H1 (cell line): ENCODE data around the gene SLAMF1. TPM values are rescaled to one million over a fixed set of nuclear protein-coding genes. Genes with fewer than 3 reads are reported as not detected.

Experiments used
- CTCF ChIA-PET: fragments of 300-600 bp; sonication (Branson Sonifier 250); formaldehyde crosslinking; loops from one replicate; lab custom pipeline; 2021; ENCODE audit not compliant: partially characterized antibody; lab: Charles Lee
- POLR2A ChIA-PET: fragments of 300-600 bp; sonication (Branson Sonifier 250); formaldehyde crosslinking; loops from one replicate; lab custom pipeline; 2021; ENCODE audit warnings: inconsistent platforms; ENCODE audit not compliant: partially characterized antibody; lab: Charles Lee
- DNase-seq, 2 experiments: peaks; one replicate each; pipeline versions ENCODE4 v3.0.0 to v3.0.0-alpha.2; 2010 to 2022; ENCODE audit warnings: low spot score in 2 of 2, low read depth in 1 of 2, mixed read lengths in 1 of 2
- FAIRE-seq: peaks from 2 replicates; lab custom pipeline; 2011; peaks lifted over from hg19 to GRCh38; lab: Jason Lieb, UNC
- H2AFZ ChIP-seq: 2 replicates; pipeline ENCODE4 v1.8.1; 2012; ENCODE audit warnings: low read length, inconsistent platforms
- H2AK5ac ChIP-seq: 2 replicates; pipeline ENCODE4 v1.6.1; 2013; ENCODE audit warnings: low read depth, low read length
- H2BK120ac ChIP-seq: replicated peaks from 2 replicates; pipeline ENCODE3; 2013; ENCODE audit warnings: low read depth, low read length, inconsistent platforms
- H2BK12ac ChIP-seq: 2 replicates; pipeline ENCODE4 v1.6.1; 2013; ENCODE audit warnings: low read depth, low read length
- H2BK15ac ChIP-seq: 2 replicates; pipeline ENCODE4 v1.6.1; 2013; ENCODE audit warnings: low read length
- H2BK20ac ChIP-seq: 2 replicates; pipeline ENCODE4 v1.6.1; 2013; ENCODE audit warnings: low read length
- H2BK5ac ChIP-seq: 2 replicates; pipeline ENCODE4 v1.6.1; 2013; ENCODE audit warnings: low read depth, low read length
- H3K14ac ChIP-seq: 2 replicates; pipeline ENCODE4 v1.6.1; 2013; ENCODE audit warnings: inconsistent platforms; ENCODE audit not compliant: insufficient read length
- H3K18ac ChIP-seq: 2 replicates; pipeline ENCODE4 v1.6.1; 2013; ENCODE audit warnings: low read length; ENCODE audit errors: extremely low read depth
- H3K23ac ChIP-seq: 2 replicates; pipeline ENCODE4 v1.6.1; 2013; ENCODE audit warnings: inconsistent platforms; ENCODE audit not compliant: insufficient read length
- H3K23me2 ChIP-seq: 2 replicates; pipeline ENCODE4 v1.6.1; 2013; ENCODE audit warnings: low read depth, low read length
- H3K27ac ChIP-seq: 2 replicates; pipeline ENCODE4 v1.6.1; 2011; ENCODE audit warnings: low read depth, low read length, inconsistent platforms
- H3K27me3 ChIP-seq, 4 experiments: replicated peaks in 1 of 4; 1 replicate in 1 of 4; 2 replicates in 3 of 4; pipeline versions ENCODE4 v1.6.1 to v1.8.1; 2011 to 2013; ENCODE audit warnings: low read length in 3 of 4, mild to moderate bottlenecking in 3 of 4, inconsistent platforms in 2 of 4, mixed read lengths in 2 of 4, moderate library complexity in 1 of 4; ENCODE audit not compliant: control insufficient read depth in 3 of 4, insufficient read depth in 3 of 4; ENCODE audit errors: extremely low read depth in 1 of 4
- H3K36me3 ChIP-seq, 4 experiments: 2 replicates each; pipeline versions ENCODE4 v1.6.1 to v1.8.1; 2011 to 2013; ENCODE audit warnings: mild to moderate bottlenecking in 4 of 4, low read length in 3 of 4, moderate library complexity in 2 of 4, control low read depth in 1 of 4, inconsistent platforms in 1 of 4; ENCODE audit not compliant: insufficient read depth in 4 of 4, control insufficient read depth in 2 of 4
- H3K4ac ChIP-seq: replicated peaks from 2 replicates; pipeline ENCODE3; 2013; ENCODE audit warnings: low read length, low read depth, mixed read lengths, inconsistent platforms; ENCODE audit not compliant: insufficient read length
- H3K4me1 ChIP-seq, 4 experiments: replicated peaks in 1 of 4; 1 replicate in 1 of 4; 2 replicates in 3 of 4; pipeline versions ENCODE4 v1.6.1 to v1.8.1; 2011 to 2013; ENCODE audit warnings: low read length in 3 of 4, inconsistent platforms in 2 of 4, mixed read lengths in 1 of 4; ENCODE audit not compliant: insufficient read depth in 4 of 4, control insufficient read depth in 3 of 4
- H3K4me2 ChIP-seq, 2 experiments: 2 replicates each; pipeline versions ENCODE4 v1.6.1 to v1.8.1; 2011 to 2013; ENCODE audit warnings: low read depth in 2 of 2, low read length in 2 of 2, control low read depth in 1 of 2, inconsistent platforms in 1 of 2, mild to moderate bottlenecking in 1 of 2; ENCODE audit not compliant: insufficient read depth in 1 of 2
- H3K4me3 ChIP-seq, 4 experiments: fragments of 200-600, 300-600 bp in 1 of 4; sonication (generic), shearing (Covaris generic), sonication (Bioruptor Twin) in 1 of 4; 2 replicates each; pipeline versions ENCODE4 v1.5.1 to v1.8.1; 2011 to 2016; ENCODE audit warnings: low read length in 4 of 4, low read depth in 3 of 4, control low read depth in 2 of 4, inconsistent platforms in 2 of 4, mild to moderate bottlenecking in 2 of 4, mixed read lengths in 1 of 4, moderate library complexity in 1 of 4; ENCODE audit not compliant: insufficient read depth in 2 of 4; ENCODE audit errors: extremely low read depth in 1 of 4
- H3K56ac ChIP-seq: replicated peaks from 2 replicates; pipeline ENCODE3; 2013; ENCODE audit warnings: low read depth, mild to moderate bottlenecking, mixed read lengths, low read length, inconsistent platforms; ENCODE audit not compliant: insufficient read length
- H3K79me1 ChIP-seq: 2 replicates; pipeline ENCODE4 v1.6.1; 2013; ENCODE audit warnings: low read depth, low read length, control low read depth
- H3K79me2 ChIP-seq, 2 experiments: 2 replicates each; pipeline versions ENCODE4 v1.6.1 to v1.8.1; 2012 to 2013; ENCODE audit warnings: low read length in 2 of 2, mild to moderate bottlenecking in 2 of 2, inconsistent platforms in 1 of 2; ENCODE audit not compliant: insufficient read depth in 2 of 2, control insufficient read depth in 1 of 2
- H3K9ac ChIP-seq, 4 experiments: replicated peaks in 1 of 4; 1 replicate in 1 of 4; 2 replicates in 3 of 4; pipeline versions ENCODE4 v1.6.1 to v1.8.1; 2011 to 2013; ENCODE audit warnings: low read depth in 3 of 4, low read length in 3 of 4, control low read depth in 2 of 4, mild to moderate bottlenecking in 2 of 4, moderate library complexity in 2 of 4, inconsistent platforms in 1 of 4; ENCODE audit errors: extremely low read depth in 1 of 4
- H3K9me3 ChIP-seq, 2 experiments: 2 replicates each; pipeline versions ENCODE4 v1.6.1 to v1.8.1; 2012 to 2013; ENCODE audit warnings: mild to moderate bottlenecking in 2 of 2, moderate library complexity in 2 of 2, control low read depth in 1 of 2, inconsistent platforms in 1 of 2, low read depth in 1 of 2, low read length in 1 of 2, mixed read lengths in 1 of 2; ENCODE audit not compliant: insufficient read depth in 2 of 2
- H4K20me1 ChIP-seq, 2 experiments: replicated peaks in 1 of 2; 2 replicates each; pipeline versions ENCODE3 to v1.8.1; 2011 to 2013; ENCODE audit warnings: inconsistent platforms in 2 of 2, low read length in 2 of 2, mild to moderate bottlenecking in 1 of 2; ENCODE audit not compliant: insufficient read depth in 2 of 2, control insufficient read depth in 1 of 2
- H4K5ac ChIP-seq: 2 replicates; pipeline ENCODE4 v1.6.1; 2013; ENCODE audit warnings: low read length, low read depth, mixed read lengths, inconsistent platforms; ENCODE audit not compliant: insufficient read length
- H4K8ac ChIP-seq: 2 replicates; pipeline ENCODE4 v1.8.0; 2013; ENCODE audit warnings: mild to moderate bottlenecking, moderate library complexity, low read length, inconsistent platforms; ENCODE audit not compliant: insufficient read depth; ENCODE audit errors: extremely low read depth
- H4K91ac ChIP-seq: replicated peaks from 2 replicates; pipeline ENCODE3; 2013; ENCODE audit warnings: low read length, mixed read lengths, inconsistent platforms; ENCODE audit not compliant: insufficient read length
- CBX5 ChIP-seq: fragments of 300-800, 300-1000 bp; sonication (generic); IDR thresholded peaks from 2 replicates; pipeline ENCODE4 v1.7.1; 2016; ENCODE audit warnings: antibody characterized with exemption, low read length, low read depth
- EGR1 ChIP-seq: IDR thresholded peaks from 2 replicates; pipeline ENCODE4 v1.6.1; 2011; ENCODE audit warnings: low read depth, low read length, borderline replicate concordance
- RBBP5 ChIP-seq: IDR thresholded peaks from 2 replicates; pipeline ENCODE4 v1.7.1; 2012; ENCODE audit warnings: low read depth, mild to moderate bottlenecking, inconsistent platforms, low read length, moderate library complexity, borderline replicate concordance
- TCF12 ChIP-seq: IDR thresholded peaks from 2 replicates; pipeline ENCODE4 v1.6.1; 2011; ENCODE audit warnings: low read depth, mild to moderate bottlenecking, low read length
- WGBS, 2 experiments: shearing (Covaris generic) in 1 of 2; methylation state at CpG; one replicate each; pipeline versions ENCODE4 v1.1.6 to v1.1.7; 2013 to 2015; ENCODE audit warnings: low lambda C conversion rate in 2 of 2, mixed read lengths in 2 of 2, inconsistent platforms in 1 of 2, low coverage in 1 of 2, missing lambda C conversion rate in 1 of 2; ENCODE audit not compliant: insufficient replicate concordance in 2 of 2, insufficient coverage in 1 of 2, insufficient read length in 1 of 2; ENCODE audit errors: extremely low coverage in 1 of 2, missing lambda C conversion rate in 1 of 2; 5-methylcytosine and 5-hydroxymethylcytosine counted together
- polyA plus RNA-seq, 7 experiments: library from polyadenylated mRNA; depleted of rRNA in 3 of 7; stranded (reverse) in 5 of 7; unstranded in 2 of 7; fragments of >200 nt in 5 of 7; fragments of 200-250 nt in 2 of 7; gene quantifications; 1 replicate in 5 of 7; 2 replicates in 1 of 7; 4 replicates in 1 of 7; pipeline versions ENCODE4 v1.2.1 to v1.2.3, GENCODE V29; 2011 to 2013; ENCODE audit warnings: missing spikeins in 2 of 7, mixed read lengths in 2 of 7
- total RNA-seq: library from RNA; stranded (reverse); fragmentation: NEBNext Ultra II Directional; extraction: Animal tissue kit (Norgen Biotek cat#: 25700); gene quantifications from 2 replicates; pipeline ENCODE4 v1.2.1, GENCODE V29; 2021

SLAMF1 gene
- total and polyA plus RNA-seq, 2 of the 8 experiments (the other 6 are each of a cell fraction or from before 2014, with no cell fraction given) = not detected

- Histone ChIP-seq H3K4me3 (no peak overlapping the region), H4K8ac (no peak overlapping the region), H3K14ac (no peak overlapping the region), H3K56ac (no peak overlapping the region), H3K18ac (no peak overlapping the region), H3K9me3 (no peaks in the 10 kb centered on the region), H2BK15ac (no peak overlapping the region), H3K36me3 (no peaks in the 10 kb centered on the region), H2BK120ac (no peak overlapping the region), H4K91ac (no peak overlapping the region), H3K23me2 (no peaks in the 10 kb centered on the region), H2BK12ac (no peak overlapping the region), H2BK20ac (no peak overlapping the region), H3K27me3 (no peaks in the 10 kb centered on the region), H3K79me2 (no peaks in the 10 kb centered on the region), H3K4me2 (no peak overlapping the region), H3K4ac (no peak overlapping the region), H2AK5ac (no peak overlapping the region), H4K20me1 (no peaks in the 10 kb centered on the region), H3K9ac (no peak overlapping the region), H3K79me1 (no peaks in the 10 kb centered on the region), H2AFZ (0 out of 2 replicates have a peak overlapping the region, but pooled peaks have one; percentile 23), H4K5ac (no peak overlapping the region), H3K23ac (no peak overlapping the region), H3K4me1 (peaks cover 0 to 3% (median 0%) of the 10 kb centered on the region in 4 experiments; a peak in 1 of 7 replicates), H3K27ac (no peak overlapping the region), H2BK5ac (no peak overlapping the region)
- POLR2A ChIA-PET = no interaction called here
- TF ChIP-seq CBX5 (no peak), TCF12 (no peak), RBBP5 (no peak), EGR1 (no peak)
- CTCF ChIA-PET = no interaction called here
- WGBS, 2 experiments = 92% methylated on average over 3 of the region's 3 CpGs; no CpG with 5 or more reads in 1 of the 2 experiments
- DNase-seq (no peak), FAIRE-seq (no peak)
Measured at GRCh38 chr1:160636547-160636946, 10.3 kb downstream of the SLAMF1 start.
